PC-9 (cell line): ENCODE results near the gene PRR3. TPM values are rescaled to one million over a fixed set of nuclear protein-coding genes. Genes with fewer than 3 reads are reported as not detected.
A peak's percentile ranks its signal among the peaks of the same experiment; 100 is the strongest.

Experiments used
- BruUV-seq: library from RNA; stranded (reverse); fragments of 400-500 nt; replicated peaks from 2 replicates; lab custom pipeline; 2021; lab: Mats Ljungman, UMichigan
- CTCF ChIA-PET: fragments of 300-600 bp; sonication (Branson Sonifier 250); formaldehyde crosslinking; loops from one replicate; lab custom pipeline; 2022; ENCODE audit warnings: antibody characterized with exemption; lab: Charles Lee
- POLR2A ChIA-PET: fragments of 300-600 bp; sonication (Branson Sonifier 250); formaldehyde crosslinking; loops from one replicate; lab custom pipeline; 2022; ENCODE audit warnings: antibody characterized with exemption; ENCODE audit not compliant: unreplicated experiment; lab: Charles Lee
- DNase-seq, 2 experiments: peaks; one replicate each; pipeline versions ENCODE4 v3.0.0 to v3.0.0-alpha.2; 2015 to 2022; ENCODE audit warnings: mixed read lengths in 1 of 2
- H2AFZ ChIP-seq: fragments of 200-600 bp; sonication (generic); 2 replicates; pipeline ENCODE4 v1.8.1; 2017; ENCODE audit warnings: antibody characterized with exemption
- H3F3A ChIP-seq: fragments of 200-600 bp; sonication (generic); 2 replicates; pipeline ENCODE4 v1.8.1; 2017; ENCODE audit warnings: antibody characterized with exemption, mild to moderate bottlenecking, low read depth; ENCODE audit not compliant: insufficient read depth
- H3K27ac ChIP-seq: fragments of 200-600 bp; sonication (generic); 2 replicates; pipeline ENCODE4 v1.6.1; 2016; ENCODE audit warnings: mixed run types
- H3K27me3 ChIP-seq: fragments of 200-600 bp; sonication (generic); 2 replicates; pipeline ENCODE4 v1.6.1; 2016; ENCODE audit warnings: low read depth, mixed run types; ENCODE audit not compliant: insufficient read depth
- H3K36me3 ChIP-seq: fragments of 200-600 bp; sonication (generic); 2 replicates; pipeline ENCODE4 v1.6.1; 2016; ENCODE audit warnings: low read depth, mixed run types
- H3K4me1 ChIP-seq: fragments of 200-600 bp; sonication (generic); replicated peaks from 2 replicates; pipeline ENCODE4 v1.6.1; 2016; ENCODE audit warnings: mixed run types; ENCODE audit not compliant: insufficient read depth
- H3K4me2 ChIP-seq: fragments of 200-600 bp; sonication (generic); 2 replicates; pipeline ENCODE4 v1.6.1; 2017; ENCODE audit warnings: mixed run types
- H3K4me3 ChIP-seq: fragments of 200-600 bp; sonication (generic); 2 replicates; pipeline ENCODE4 v1.6.1; 2016; ENCODE audit warnings: mixed run types
- H3K79me2 ChIP-seq: fragments of 200-600 bp; sonication (generic); 2 replicates; pipeline ENCODE4 v1.6.1; 2017; ENCODE audit warnings: low read depth, mixed run types
- H3K9me2 ChIP-seq: fragments of 200-600 bp; sonication (generic); 2 replicates; pipeline ENCODE4 v1.8.1; 2017; ENCODE audit warnings: mild to moderate bottlenecking; ENCODE audit not compliant: insufficient read depth
- H3K9me3 ChIP-seq: fragments of 200-600 bp; sonication (generic); 2 replicates; pipeline ENCODE4 v1.8.1; 2016; ENCODE audit warnings: low read depth; ENCODE audit not compliant: insufficient read depth
- H4K20me1 ChIP-seq: fragments of 200-600 bp; sonication (generic); 2 replicates; pipeline ENCODE4 v1.8.1; 2017; ENCODE audit not compliant: insufficient read depth
- CTCF ChIP-seq: fragments of 200-600 bp; sonication (generic); conservative IDR thresholded peaks from 2 replicates; pipeline ENCODE4 v1.6.1; 2017; ENCODE audit warnings: mixed run types, antibody characterized with exemption, mild to moderate bottlenecking, moderate library complexity
- EZH2 ChIP-seq: fragments of 200-600 bp; sonication (generic); IDR thresholded peaks from 2 replicates; pipeline ENCODE4 v1.8.0; 2017; ENCODE audit warnings: antibody characterized with exemption, low read depth
- intact Hi-C: fragments of 100-400 bp; cut with micrococcal nuclease; formaldehyde crosslinking; loops from one replicate; pipeline ENCODE4 v1.10.0; 2022; ENCODE audit not compliant: unreplicated experiment
- total RNA-seq: library from RNA; stranded (reverse); gene quantifications from 2 replicates; pipeline ENCODE4 v1.2.3, GENCODE V29; 2021

PRR3 gene
- total RNA-seq, 1 experiment from 2014 or later, result 16.9 TPM

GRCh38 chr6:30554962-30555815, 1.9 kb upstream of the PRR3 start:
- no TSS peak for BruUV-seq
- CTCF ChIA-PET, result interaction anchor here (1.2 kb wide), 1 partner anchor 22 kb away, joined by 5 read pairs; no protein-coding TSS in a partner anchor
- POLR2A ChIA-PET, result interaction anchor here (0.6 to 1.0 kb wide), 3 partner anchors 26 to 111 kb away, joined by 4 to 21 read pairs (median 6); no protein-coding TSS in a partner anchor
- intact Hi-C loops, result no loop called here
- H3K9me2 ChIP-seq, result no peaks in the 10 kb centered on the region
- peaks cover 17% of the 10 kb centered on the region for H3K4me1 ChIP-seq
- H3K9me3 ChIP-seq, result no peaks in the 10 kb centered on the region
- peaks cover 13% of the 10 kb centered on the region for H4K20me1 ChIP-seq
- peaks cover 24% of the 10 kb centered on the region; the same call in 1 of the 2 replicates for H3F3A ChIP-seq
- TF ChIP-seq CTCF (no peak), EZH2 (no peak)
- peaks cover 31% of the 10 kb centered on the region for H3K36me3 ChIP-seq
- H2AFZ ChIP-seq, result peak overlapping the region; percentile 94
- peak overlapping the region; percentile 99 for H3K4me3 ChIP-seq
- H3K4me2 ChIP-seq, result peak overlapping the region; percentile 94
- peaks cover 41% of the 10 kb centered on the region for H3K79me2 ChIP-seq
- no peak overlapping the region for H3K27ac ChIP-seq
- H3K27me3 ChIP-seq, result no peaks in the 10 kb centered on the region
- peak in 1 of 2 experiments; percentile 46 for DNase-seq

GRCh38 chr6:30555816-30556065, 1.4 kb upstream of the PRR3 start:
- Histone ChIP-seq H2AFZ (peak overlapping the region; percentile 94), H3K4me2 (peak overlapping the region; percentile 94), H3K27ac (no peak overlapping the region), H3K4me3 (peak overlapping the region; percentile 99), H3K36me3 (peaks cover 32% of the 10 kb centered on the region), H3K27me3 (no peaks in the 10 kb centered on the region), H3K9me3 (no peaks in the 10 kb centered on the region), H3K9me2 (no peaks in the 10 kb centered on the region), H3K4me1 (peaks cover 17% of the 10 kb centered on the region), H4K20me1 (peaks cover 16% of the 10 kb centered on the region), H3K79me2 (peaks cover 41% of the 10 kb centered on the region), H3F3A (peaks cover 29% of the 10 kb centered on the region; the same call in 1 of the 2 replicates)
- TF ChIP-seq EZH2, result no peak
- no peak for TF ChIP-seq CTCF
- intact Hi-C loops, result loop anchor here (1.0 kb wide), 4 partner anchors 16 to 165 kb away; partner anchors contain the start of genes ABCF1, MRPS18B, PPP1R10 and TUBB
- BruUV-seq, result no TSS peak
- DNase-seq, result no peak
- ChIA-PET CTCF (interaction anchor here (0.5 kb wide), 1 partner anchor 44 kb away, joined by 3 read pairs; no protein-coding TSS in a partner anchor), POLR2A (interaction anchor here (1.0 kb wide), 1 partner anchor 35 kb away, joined by 6 read pairs; no protein-coding TSS in a partner anchor)

- ChIA-PET CTCF (interaction anchor here (0.5 kb wide), 1 partner anchor 45 kb away, joined by 3 read pairs; no protein-coding TSS in a partner anchor), POLR2A (interaction anchor here (0.6 to 1.6 kb wide), 4 partner anchors 15 to 90 kb away, joined by 4 to 11 read pairs (median 4); partner anchors contain the start of genes ABCF1 and C6orf136)
- H3K4me2 ChIP-seq, result peak within 1 kb of the TSS; percentile 94
- no TSS peak for BruUV-seq
- intact Hi-C loops, result loop anchor here (1.0 kb wide), 4 partner anchors 15 to 164 kb away; partner anchors contain the start of genes ABCF1, MRPS18B, PPP1R10 and TUBB
- H3K36me3 ChIP-seq, result peaks cover 34% of the 10 kb centered on the region
- H2AFZ ChIP-seq, result peak within 1 kb of the TSS; percentile 94
- H3K79me2 ChIP-seq, result peaks cover 41% of the 10 kb centered on the region
- H3K27ac ChIP-seq, result peak within 1 kb of the TSS; percentile 79
- peak; percentile 89 to 99 for DNase-seq
- peaks cover 29% of the 10 kb centered on the region; the same call in 1 of the 2 replicates for H3F3A ChIP-seq
- no peak for TF ChIP-seq CTCF
- TF ChIP-seq EZH2, result no peak
- no peaks in the 10 kb centered on the region for H3K27me3 ChIP-seq
- no peaks in the 10 kb centered on the region; the same call in 1 of the 2 replicates for H3K9me2 ChIP-seq
- peaks cover 17% of the 10 kb centered on the region for H4K20me1 ChIP-seq
- peak within 1 kb of the TSS; percentile 99 for H3K4me3 ChIP-seq
- peaks cover 17% of the 10 kb centered on the region for H3K4me1 ChIP-seq
- H3K9me3 ChIP-seq, result no peaks in the 10 kb centered on the region
Observed at GRCh38 chr6:30556066-30556905, 809 bp upstream of the PRR3 start, which contains the start of gene GNL1. GNL1 (minus strand) TSS chr6:30556489; CDS start chr6:30556203, 286 bp downstream.
